Small intestine (tissue), 7 donors: Measurements from ENCODE around the gene RIC8B. TPM values are rescaled to one million over a fixed set of nuclear protein-coding genes. Genes with fewer than 3 reads are reported as not detected.

Experiments used
- DNase-seq, 2 donors: peaks; one replicate each; pipeline versions ENCODE4 v3.0.0 to v3.0.0-alpha.2; 2013
- FAIRE-seq: peaks from 2 replicates; lab custom pipeline; 2012; peaks lifted over from hg19 to GRCh38; lab: Jason Lieb, UNC
- H3K27ac ChIP-seq, 3 donors: one replicate each; pipeline ENCODE4 v1.5.1; 2013; ENCODE audit warnings: low read length in 2 of 3, mild to moderate bottlenecking in 2 of 3, control low read depth in 1 of 3, inconsistent platforms in 1 of 3, low read depth in 1 of 3, moderate library complexity in 1 of 3
- H3K27me3 ChIP-seq, 3 donors: one replicate each; pipeline ENCODE4 v1.6.1; 2013; ENCODE audit warnings: low read length in 3 of 3, inconsistent platforms in 1 of 3; ENCODE audit not compliant: control insufficient read depth in 3 of 3, insufficient read depth in 3 of 3
- H3K36me3 ChIP-seq, 3 donors: one replicate each; pipeline ENCODE4 v1.6.1; 2013; ENCODE audit warnings: low read length in 3 of 3, inconsistent platforms in 1 of 3, low read depth in 1 of 3, mild to moderate bottlenecking in 1 of 3, moderate library complexity in 1 of 3; ENCODE audit not compliant: control insufficient read depth in 3 of 3, insufficient read depth in 2 of 3
- H3K4me1 ChIP-seq, 3 donors: one replicate each; pipeline ENCODE4 v1.6.1; 2013; ENCODE audit warnings: low read length in 2 of 3, inconsistent platforms in 1 of 3, low read depth in 1 of 3, mild to moderate bottlenecking in 1 of 3, moderate library complexity in 1 of 3; ENCODE audit not compliant: control insufficient read depth in 3 of 3, insufficient read depth in 2 of 3
- H3K4me3 ChIP-seq, 3 donors: one replicate each; pipeline ENCODE4 v1.5.1; 2013; ENCODE audit warnings: low read length in 3 of 3, control low read depth in 1 of 3, inconsistent platforms in 1 of 3, low read depth in 1 of 3, mild to moderate bottlenecking in 1 of 3, moderate library complexity in 1 of 3
- H3K9me3 ChIP-seq, 2 donors: one replicate each; pipeline ENCODE4 v1.6.1; 2013; ENCODE audit warnings: low read depth in 1 of 2, low read length in 1 of 2; ENCODE audit not compliant: control insufficient read depth in 2 of 2, insufficient read depth in 1 of 2
- WGBS, 3 donors: extraction: QIAGEN DNeasy Blood & Tissue Kit; methylation state at CpG; one replicate each; pipeline ENCODE4 v1.1.7; 2013; 5-methylcytosine and 5-hydroxymethylcytosine counted together
- polyA plus RNA-seq, 4 donors: library from polyadenylated mRNA; stranded (reverse) in 3 of 4; unstranded in 1 of 4; fragments of 200-250 nt in 3 of 4; fragments of 120-200 nt in 1 of 4; gene quantifications; one replicate each; pipeline versions ENCODE4 v1.2.1 to v1.2.3, GENCODE V29; 2013
- donor health status: healthy with polysubstance abuse.
- donor health status: control.
- donor health status: control.
- donor health status: Bipolar disorder and iron deficiency.
- donor health status: healthy.

Gene RIC8B
- polyA plus RNA-seq, 4 donors: 3.0 to 11.7 (median 5.4) TPM

DNA sequence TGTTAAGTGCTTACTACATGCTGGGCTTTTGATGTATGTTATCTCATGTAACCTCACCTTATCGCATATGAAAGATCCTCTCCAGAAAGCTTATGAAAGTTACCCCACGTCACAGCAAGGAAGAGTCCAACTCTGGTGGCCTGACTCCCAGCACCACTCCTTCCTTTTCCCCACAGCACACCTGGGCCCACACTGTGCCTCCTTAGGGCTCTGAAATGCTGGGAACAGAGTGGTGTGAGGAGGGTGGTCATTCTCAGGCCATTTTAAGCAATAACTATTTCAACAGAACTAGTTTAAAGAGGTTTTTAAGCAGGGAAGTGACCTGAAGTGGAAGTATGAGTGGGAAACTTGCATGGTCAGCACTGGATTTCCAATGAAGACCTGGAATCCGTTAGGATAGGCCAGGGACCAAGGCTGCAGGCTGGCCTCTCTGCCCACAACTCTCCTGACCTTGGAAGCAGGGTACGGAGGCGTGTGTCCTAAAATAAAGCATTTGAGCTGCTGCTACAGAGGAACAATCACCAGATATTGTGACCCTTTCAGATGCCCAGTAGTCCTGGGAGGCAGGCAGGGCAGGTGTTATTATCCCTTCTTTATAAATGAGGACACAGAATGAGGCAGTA is 114.0 kb downstream of the RIC8B start:
- Histone ChIP-seq H3K27me3 (no peaks in the 10 kb centered on the region), H3K36me3 (peaks cover 3 to 11% (median 5%) of the 10 kb centered on the region in 3 donors), H3K4me1 (peaks cover 0 to 16% (median 0%) of the 10 kb centered on the region in 3 donors), H3K9me3 (no peaks in the 10 kb centered on the region), H3K4me3 (no peak overlapping the region), H3K27ac (no peak overlapping the region)
- no peak for DNase-seq
- WGBS, 3 donors: 88 to 90% (median 89%) methylated on average over 5 of the region's 5 CpGs
- no peak for FAIRE-seq

DNA sequence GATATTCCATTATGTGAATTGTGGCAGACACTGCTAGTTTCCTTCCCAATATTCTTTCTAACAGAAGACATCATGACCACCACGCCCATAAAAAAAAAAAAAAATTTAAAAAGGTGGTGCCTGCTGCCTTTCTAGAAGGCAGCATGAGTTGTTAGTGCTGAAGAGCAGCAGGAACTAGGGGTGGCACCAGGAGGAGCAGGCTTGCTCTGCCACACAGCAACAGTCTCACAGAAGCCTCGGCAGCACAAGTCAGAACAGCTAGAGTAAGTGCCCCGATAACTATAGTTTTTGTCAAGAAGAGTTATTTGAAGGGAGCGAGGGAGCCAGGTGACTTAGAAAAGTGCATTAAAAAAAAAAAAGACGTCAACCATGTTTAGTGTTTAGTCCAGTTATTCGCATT is 114.8 kb downstream of the RIC8B start:
- peaks cover 0 to 16% (median 0%) of the 10 kb centered on the region in 3 donors for H3K4me1 ChIP-seq
- no peaks in the 10 kb centered on the region for H3K27me3 ChIP-seq
- H3K9me3 ChIP-seq: no peaks in the 10 kb centered on the region
- WGBS, 3 donors: 89 to 91% (median 90%) methylated on average over 6 of the region's 6 CpGs
- no peak overlapping the region for H3K4me3 ChIP-seq
- H3K36me3 ChIP-seq: peaks cover 3 to 8% (median 5%) of the 10 kb centered on the region in 3 donors
- no peak overlapping the region for H3K27ac ChIP-seq
- DNase-seq (no peak), FAIRE-seq (no peak)

DNA sequence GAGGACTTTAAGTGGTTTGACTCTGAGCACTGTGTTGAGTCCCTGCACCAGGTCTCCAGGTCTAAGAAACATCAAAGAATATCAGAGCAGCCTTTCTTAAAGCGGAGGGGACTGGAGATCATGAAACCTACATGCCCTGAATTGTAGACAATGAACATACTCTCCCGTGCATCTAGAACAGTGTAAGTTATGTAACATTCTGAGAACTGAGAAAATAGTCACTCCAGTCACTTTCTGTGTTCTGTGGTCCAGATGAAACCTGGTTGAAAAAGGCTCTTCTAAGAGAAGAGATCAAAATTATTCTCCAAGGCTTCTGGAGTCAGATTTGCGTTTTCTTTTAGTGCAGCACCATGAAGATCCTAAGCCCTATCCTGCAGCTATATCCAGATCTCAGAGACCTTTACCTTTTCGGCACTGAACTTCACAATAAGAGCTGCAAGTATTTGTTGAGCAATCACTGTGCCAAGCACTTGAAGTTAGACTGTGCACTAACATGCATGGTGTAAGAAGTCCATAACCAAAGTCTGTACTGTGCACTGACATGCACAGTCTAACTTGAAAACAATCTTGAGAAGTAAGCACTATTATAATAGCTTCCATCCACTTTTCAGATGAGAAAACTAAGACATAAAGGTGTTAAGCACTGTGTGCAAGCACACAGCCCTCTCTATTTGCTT is 115.6 kb downstream of the RIC8B start:
- FAIRE-seq: no peak
- no peaks in the 10 kb centered on the region for H3K9me3 ChIP-seq
- no peak overlapping the region for H3K27ac ChIP-seq
- H3K27me3 ChIP-seq: no peaks in the 10 kb centered on the region
- peak in 1 of 2 donors; percentile 32 for DNase-seq
- H3K4me1 ChIP-seq: peaks cover 0 to 16% (median 0%) of the 10 kb centered on the region in 3 donors
- H3K36me3 ChIP-seq: peaks cover 3 to 8% (median 5%) of the 10 kb centered on the region in 3 donors
- 90 to 92% (median 91%) methylated on average over 4 of the region's 4 CpGs for WGBS, 3 donors
- no peak overlapping the region for H3K4me3 ChIP-seq

- FAIRE-seq (no peak), DNase-seq (peak; percentile 18 to 85)
- no peaks in the 10 kb centered on the region for H3K27me3 ChIP-seq
- WGBS, 3 donors: 16 to 44% (median 32%) methylated on average over 1 of the region's 1 CpG
- no peaks in the 10 kb centered on the region for H3K9me3 ChIP-seq
- H3K27ac ChIP-seq: peak overlapping the region in 1 of 3 donors; percentile 54
- H3K4me3 ChIP-seq: no peak overlapping the region
- peaks cover 0 to 16% (median 0%) of the 10 kb centered on the region in 3 donors for H3K4me1 ChIP-seq
- H3K36me3 ChIP-seq: peaks cover 0 to 6% (median 0%) of the 10 kb centered on the region in 3 donors
Observed at GRCh38 chr12:106892075-106892474, 117.6 kb downstream of the RIC8B start.

DNA sequence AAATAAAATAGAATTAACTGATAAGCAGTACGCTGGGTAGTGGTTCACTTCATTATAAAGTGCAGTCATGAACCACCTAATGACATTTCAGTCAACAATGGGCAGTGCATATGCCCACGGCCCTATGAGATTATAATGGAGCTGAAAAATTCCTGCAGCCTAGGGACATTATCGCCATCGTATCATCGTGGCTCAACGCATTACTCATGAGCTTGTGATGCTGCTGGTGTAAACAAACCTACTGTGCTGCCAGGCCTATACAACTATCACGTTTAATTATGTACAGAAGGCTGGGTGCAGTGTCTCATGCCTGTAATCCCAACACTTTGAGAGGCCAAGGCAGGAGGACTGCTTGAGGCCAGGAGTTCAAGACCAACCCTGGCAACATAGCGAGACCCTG is 119.0 kb downstream of the RIC8B start:
- H3K4me3 ChIP-seq: no peak overlapping the region

GRCh38 chr12:106894774-106895173 is 120.3 kb downstream of the RIC8B start:
- FAIRE-seq: no peak
- WGBS, 3 donors: 71 to 82% (median 72%) methylated on average over 1 of the region's 1 CpG
- Histone ChIP-seq H3K36me3 (no peaks in the 10 kb centered on the region), H3K4me3 (no peak overlapping the region), H3K4me1 (peaks cover 0 to 21% (median 0%) of the 10 kb centered on the region in 3 donors), H3K27ac (no peak overlapping the region), H3K27me3 (no peaks in the 10 kb centered on the region), H3K9me3 (no peaks in the 10 kb centered on the region)
- DNase-seq: no peak

More for the DNA sequence above, 119.0 kb downstream of the RIC8B start:
- no peak for DNase-seq
- 75 to 87% (median 84%) methylated on average over 8 of the region's 8 CpGs for WGBS, 3 donors
- Histone ChIP-seq H3K27me3 (no peaks in the 10 kb centered on the region), H3K9me3 (no peaks in the 10 kb centered on the region), H3K27ac (no peak overlapping the region), H3K4me1 (peaks cover 0 to 17% (median 0%) of the 10 kb centered on the region in 3 donors), H3K36me3 (peaks cover 0 to 4% (median 0%) of the 10 kb centered on the region in 3 donors)
- FAIRE-seq: no peak

- DNase-seq: no peak
- FAIRE-seq: no peak
Observed at GRCh38 chr12:106896603-106897002, 122.1 kb downstream of the RIC8B start.

DNA sequence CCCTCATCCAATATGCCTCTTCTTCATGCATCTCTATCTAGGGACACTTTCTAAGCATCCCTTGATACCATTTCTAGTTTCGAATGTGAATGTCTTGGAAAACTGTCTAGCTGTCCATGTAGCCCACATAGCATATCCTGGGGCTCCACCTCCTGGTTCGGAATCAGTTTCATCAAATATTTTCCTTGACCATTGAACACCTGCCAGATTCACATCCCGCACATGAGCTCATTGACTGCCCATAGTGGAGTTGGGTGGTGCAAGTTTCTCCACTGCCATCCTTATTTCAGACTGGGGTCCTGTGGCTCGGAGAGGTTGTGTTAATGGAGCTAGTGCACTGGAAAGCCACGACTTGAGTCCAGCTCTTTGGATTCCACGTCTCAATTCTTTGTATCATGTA is 122.6 kb downstream of the RIC8B start:
- DNase-seq (no peak), FAIRE-seq (no peak)
- H3K4me1 ChIP-seq: peaks cover 0 to 12% (median 0%) of the 10 kb centered on the region in 3 donors
- H3K27ac ChIP-seq: no peak overlapping the region
- 79 to 84% (median 84%) methylated on average over 6 of the region's 6 CpGs for WGBS, 3 donors
- H3K9me3 ChIP-seq: no peaks in the 10 kb centered on the region
- no peak overlapping the region for H3K4me3 ChIP-seq
- H3K36me3 ChIP-seq: no peaks in the 10 kb centered on the region
- no peaks in the 10 kb centered on the region for H3K27me3 ChIP-seq

More at GRCh38 chr12:106896603-106897002, 122.1 kb downstream of the RIC8B start:
- Histone ChIP-seq H3K4me3 (no peak overlapping the region), H3K36me3 (no peaks in the 10 kb centered on the region), H3K9me3 (no peaks in the 10 kb centered on the region), H3K4me1 (peaks cover 0 to 15% (median 0%) of the 10 kb centered on the region in 3 donors), H3K27ac (no peak overlapping the region), H3K27me3 (no peaks in the 10 kb centered on the region)
